Measurements from ENCODE around the gene SLC25A39.
A peak's percentile ranks its signal among the peaks of the same experiment; 100 is the strongest.
"Not testable (repeated sequence)": the region's sequence is repeated elsewhere in the genome, so short reads cannot be mapped to it uniquely, and the experiment has no call there.

Gene SLC25A39

DNA sequence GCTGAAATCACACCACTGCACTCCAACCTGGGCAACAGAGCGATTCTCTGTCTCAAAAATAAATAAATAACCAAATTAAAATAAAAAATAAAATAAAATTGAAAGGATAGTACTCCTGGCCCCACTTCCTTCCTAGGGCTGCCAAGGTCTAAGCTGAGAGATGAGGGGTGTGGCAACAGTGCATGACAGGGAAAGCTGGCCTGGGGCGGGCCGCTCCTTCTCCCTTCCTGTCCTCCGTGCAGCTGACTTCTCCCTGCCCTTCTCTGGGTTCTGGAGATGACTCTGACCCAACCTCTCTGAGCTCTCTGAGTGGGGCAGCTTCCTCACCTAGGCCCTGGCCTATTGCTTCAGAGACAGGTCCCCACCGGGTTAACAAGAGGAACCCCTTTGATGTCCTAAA is 8.7 kb upstream of the SLC25A39 start:
- no peak for DNase-seq

DNA sequence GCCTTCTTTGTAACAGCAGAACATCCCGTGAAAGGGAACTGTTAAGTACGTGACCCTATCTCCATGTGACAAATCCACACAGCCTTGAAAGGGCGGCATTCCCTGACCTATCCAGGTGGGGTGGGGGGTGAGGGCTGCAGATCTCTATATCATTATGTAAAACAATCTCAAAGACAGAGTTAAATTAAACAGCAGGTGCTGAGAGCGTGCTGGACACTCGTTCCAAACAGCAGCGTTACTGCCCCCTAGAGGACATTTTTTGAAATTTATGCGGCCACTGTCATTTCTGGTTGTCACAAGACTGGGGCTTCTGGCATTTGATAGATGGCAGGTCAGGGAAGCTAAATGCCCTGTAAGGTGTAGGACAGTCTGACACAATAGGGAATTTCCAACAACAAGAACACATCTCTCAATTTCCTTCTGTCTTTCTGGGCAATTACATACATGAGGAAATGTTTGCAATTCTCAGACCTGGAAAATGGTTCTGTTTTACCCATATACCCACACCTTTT is 6.7 kb upstream of the SLC25A39 start:
- DNase-seq, result peak; percentile 88

GRCh38 chr17:44330263-44330662 is 5.6 kb upstream of the SLC25A39 start:
- not testable (repeated sequence) for DNase-seq

- not testable (repeated sequence) for DNase-seq
Observed at GRCh38 chr17:44329516-44329915, 4.9 kb upstream of the SLC25A39 start.

DNA sequence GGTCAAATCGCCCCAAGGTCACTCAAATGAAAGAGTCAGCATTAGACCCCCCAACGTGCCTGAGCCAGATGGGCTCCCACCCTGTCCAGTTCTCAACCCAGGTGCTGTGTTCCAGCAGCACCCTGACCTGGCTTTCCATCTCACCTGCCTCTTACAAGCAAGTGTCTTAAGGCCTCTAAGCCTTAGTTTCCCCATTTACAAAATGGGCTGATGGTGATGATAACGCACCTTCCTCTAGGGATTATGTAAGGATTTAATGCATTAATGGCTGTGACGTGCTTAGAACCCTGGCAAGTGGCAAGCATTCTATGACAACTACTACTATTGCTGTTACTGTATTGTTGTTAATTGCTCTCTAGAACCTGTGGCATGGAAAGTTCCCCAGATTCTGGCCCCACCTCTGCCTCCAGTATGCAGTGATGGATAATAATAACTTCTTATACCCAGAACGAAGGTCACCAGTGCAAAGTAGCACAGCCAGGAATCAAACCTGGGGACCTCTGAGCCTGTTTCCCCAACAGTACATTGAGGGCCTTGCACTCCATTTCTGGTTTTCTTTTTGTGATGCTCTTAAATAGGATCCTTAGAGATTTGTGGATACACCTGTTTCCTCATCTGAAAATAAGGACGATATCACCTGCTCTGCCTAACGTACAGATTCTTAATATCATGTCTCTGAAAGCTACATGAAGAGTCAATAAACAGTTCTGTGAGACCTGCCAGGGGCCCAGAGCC is 3.3 kb upstream of the SLC25A39 start:
- DNase-seq, result no peak

- peak; percentile 97 for DNase-seq
Observed at GRCh38 chr17:44326861-44327444, 2.3 kb upstream of the SLC25A39 start.

GRCh38 chr17:44324092-44324570 is 492 bp downstream of the SLC25A39 start:
- DNase-seq, result no peak

DNA sequence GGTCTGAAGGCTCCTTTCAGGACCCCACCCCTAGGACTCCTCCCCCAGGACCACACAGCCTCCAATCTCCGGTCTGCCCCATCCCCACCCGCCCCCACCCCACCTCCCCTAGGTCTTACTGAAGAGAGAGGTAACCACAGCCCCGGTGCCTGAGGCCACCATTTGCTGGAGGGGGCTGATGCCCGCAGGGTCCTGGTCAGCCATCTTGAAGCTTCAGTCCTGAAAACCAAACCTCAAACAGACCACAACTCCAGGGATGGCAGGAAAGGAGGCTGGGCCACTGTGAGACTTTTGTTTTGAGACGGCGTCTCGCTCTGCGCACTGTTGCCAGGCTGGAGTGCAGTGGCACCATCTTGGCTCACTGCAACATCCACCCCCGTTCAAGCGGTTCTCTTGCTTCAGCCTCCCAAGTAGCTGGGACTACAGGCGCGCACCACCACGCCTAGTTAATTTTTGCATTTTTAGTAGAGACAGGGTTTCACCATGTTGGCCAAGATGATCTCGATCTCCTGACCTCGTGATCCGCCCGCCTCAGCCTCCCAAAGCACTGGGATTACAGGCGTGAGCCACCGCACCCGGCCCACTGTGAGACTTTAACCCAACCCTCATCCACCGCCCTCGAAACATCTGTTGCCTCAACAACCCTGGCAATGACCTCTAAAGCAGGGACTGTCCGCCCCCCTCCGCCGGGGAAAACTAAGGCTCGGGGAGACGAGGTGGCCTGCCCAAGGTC is 1.1 kb downstream of the SLC25A39 start:
- no peak for DNase-seq

DNA sequence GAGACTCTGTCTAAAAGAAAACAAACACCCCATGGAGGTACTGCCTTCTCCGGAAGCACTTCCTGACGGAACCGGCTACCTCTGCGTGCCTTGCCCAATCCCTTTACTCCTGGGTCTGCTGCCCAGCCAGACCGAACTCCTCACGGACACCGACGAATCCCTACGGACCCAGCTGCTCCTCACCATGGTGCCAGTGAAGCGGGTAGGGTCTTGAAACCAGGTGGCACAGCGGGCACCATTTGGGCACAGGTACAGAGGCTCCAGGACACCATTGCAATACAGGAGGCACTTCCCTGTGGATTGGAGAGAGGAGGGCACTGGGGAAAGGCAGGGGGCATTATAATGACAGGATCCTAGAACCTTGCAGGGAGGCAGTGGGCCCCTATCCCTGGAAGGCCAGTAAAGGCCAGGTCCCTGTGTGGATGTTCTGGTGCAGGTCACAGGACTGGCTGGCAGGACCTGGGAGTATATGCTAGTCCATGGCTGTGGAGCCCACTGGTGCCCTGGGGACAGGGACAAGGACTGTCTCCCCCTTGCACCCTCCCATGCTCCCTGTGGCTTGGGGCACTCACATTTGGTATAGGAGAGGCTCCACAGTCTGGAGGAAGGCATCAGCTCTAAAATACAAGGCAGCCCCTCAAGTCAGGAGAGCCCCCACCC is 2.3 kb downstream of the SLC25A39 start:
- no peak for DNase-seq

DNA sequence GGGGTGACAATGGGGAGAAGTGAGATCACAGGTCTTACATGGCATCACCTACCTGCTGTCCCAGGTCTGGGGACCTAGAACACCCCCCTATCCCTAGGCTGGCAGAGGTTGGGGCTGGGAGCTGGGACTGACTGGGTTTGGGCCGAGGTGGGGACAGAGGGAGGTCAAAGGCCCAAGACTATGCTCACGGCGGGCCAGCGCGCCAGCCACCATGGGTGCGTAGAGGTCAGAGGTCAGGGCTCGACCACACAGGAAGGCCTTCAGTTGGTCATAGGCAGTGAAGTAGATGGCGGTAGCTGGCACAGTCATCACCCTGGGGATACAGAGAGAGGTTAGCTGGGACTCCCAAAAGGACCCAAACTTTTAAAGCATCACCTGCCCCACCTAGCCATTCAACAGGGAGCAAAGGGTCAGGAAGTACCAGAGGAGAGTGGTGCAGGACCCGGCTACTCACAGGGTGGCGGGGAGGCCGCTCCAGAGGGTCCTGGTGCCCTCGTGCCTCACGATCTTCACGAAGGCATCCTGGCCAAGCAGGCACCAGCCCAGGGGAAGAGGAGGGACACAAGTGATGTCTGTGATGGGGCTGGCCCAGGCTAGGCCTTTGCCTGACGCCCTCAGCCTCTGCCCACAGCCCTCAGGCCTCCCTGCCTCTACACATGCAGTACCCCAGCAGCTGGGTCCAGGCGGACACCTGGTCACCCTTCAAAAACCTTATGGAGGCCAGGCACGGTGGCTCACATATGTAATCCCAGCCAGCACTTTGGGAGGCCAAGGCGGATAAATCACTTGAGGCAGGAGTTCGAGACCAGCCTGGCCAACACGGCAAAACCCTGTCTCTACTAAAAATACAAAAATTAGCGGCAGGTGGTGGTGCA is 3.1 kb downstream of the SLC25A39 start:
- DNase-seq, result no peak

DNA sequence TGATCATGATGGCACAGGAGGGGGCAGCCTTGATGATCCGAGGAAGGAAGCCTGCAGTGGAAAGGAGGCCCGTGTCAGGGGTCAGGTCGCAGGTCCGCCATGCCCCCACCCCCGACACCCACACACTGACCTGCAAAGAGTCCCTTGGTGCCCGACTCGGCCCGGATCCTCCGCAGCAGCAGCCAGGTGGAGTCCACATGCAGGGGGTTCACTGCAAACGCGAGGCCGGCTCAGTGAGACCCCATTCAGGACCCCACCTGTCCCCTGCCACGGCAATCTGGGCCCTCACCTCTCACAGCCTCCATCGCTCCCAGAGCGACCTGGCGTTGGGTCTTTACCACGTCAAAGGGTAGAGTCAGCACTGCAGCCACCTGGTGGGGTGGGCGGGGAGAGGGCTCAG is 4.6 kb downstream of the SLC25A39 start:
- no peak for DNase-seq

- DNase-seq, result no peak
Observed at GRCh38 chr17:44318077-44318892, 6.3 kb downstream of the SLC25A39 start.

DNA sequence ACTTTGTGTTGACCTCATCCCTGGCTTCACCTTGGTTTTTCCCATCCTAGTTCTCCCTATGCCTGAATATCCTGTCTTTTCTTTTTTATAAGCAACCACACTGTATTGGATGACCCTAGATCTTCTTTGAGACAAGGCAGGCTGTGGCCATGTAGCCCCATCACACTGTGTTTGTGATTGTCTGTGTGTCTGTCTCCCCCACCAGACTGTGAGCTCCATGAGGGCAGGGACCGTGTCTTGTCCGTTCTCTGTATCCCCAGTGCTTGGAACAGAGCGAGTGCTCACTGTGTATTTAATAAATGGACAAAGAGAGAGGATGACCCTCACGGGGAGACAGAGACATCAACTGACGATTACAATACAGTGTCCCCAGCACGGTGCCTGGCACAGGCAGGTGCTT is 7.1 kb downstream of the SLC25A39 start:
- DNase-seq, result no peak

DNA sequence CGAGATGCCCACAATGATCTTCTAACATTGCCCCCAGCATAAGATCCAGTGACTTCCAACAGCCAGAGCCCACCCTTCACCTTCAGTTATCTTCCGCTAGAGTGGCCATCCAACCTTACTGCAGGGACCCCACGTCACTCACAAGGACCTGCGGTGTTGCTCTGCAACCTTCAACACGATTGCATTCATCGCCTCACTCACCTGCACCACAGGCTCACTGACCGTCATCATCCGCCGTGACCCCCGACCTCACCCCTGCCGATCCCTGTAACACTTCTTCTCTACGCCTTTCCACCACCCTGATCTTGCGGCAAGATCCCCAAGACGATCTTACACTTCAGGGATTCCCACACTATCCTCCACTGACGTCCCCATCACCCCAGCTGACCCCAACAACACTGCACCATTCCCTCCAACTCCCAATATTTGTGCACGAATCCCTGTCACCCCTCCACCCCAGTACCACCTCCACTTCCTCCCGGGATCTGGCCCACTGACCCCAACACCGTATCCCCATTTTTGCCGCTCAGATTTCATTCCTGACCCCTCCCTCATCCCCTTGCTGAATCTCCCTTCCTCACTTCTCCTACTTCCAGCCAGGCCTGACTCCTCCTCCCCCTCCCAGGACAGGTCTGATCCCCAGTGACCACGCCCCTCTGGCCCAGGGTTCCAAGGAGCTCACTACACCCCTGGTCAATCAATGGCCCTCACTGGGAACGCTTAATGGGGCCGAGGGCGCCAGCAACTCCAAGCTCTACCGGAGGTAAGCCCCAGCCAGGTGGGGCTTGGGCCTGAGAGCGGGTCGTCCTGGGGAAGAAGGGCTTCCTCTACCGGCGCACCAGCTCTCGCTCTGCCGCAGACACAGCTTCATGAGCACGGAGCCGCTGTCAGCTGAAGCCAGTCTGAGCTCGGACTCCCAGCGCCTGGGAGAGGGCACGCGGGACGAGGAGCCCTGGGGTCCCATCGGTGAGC is 8.6 kb downstream of the SLC25A39 start:
- DNase-seq, result no peak

DNA sequence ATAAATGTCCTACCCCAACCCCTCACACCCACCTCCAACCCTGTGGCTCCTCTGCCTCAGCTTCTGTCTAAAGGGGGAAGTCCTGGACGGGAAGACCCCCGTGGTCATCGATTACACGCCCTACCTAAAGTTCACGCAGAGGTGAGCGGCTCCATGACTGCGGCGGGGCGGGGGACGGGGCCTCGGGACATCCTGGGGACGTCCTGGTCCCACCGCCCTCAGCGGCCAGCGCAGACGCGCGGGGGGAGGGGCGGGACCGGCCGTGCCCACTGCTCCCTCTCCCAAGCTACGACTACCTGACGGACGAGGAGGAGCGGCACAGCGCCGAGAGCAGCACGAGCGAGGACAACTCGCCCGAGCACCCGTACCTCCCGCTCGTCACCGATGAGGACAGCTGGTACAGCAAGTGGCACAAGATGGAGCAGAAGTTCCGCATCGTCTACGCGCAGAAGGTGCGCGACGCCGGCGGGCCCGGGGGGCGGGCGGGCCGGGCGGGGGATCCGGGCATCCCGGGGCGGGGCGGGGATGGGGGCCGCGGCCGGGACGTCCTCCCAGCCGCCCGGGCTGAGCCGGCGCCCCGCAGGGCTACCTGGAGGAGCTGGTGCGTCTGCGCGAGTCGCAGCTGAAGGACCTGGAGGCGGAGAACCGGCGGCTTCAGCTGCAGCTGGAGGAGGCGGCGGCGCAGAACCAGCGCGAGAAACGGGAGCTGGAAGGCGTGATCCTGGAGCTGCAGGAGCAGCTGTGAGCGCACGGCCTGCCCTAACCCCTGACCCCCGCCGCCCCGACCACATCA is 9.6 kb downstream of the SLC25A39 start:
- DNase-seq, result no peak

DNA sequence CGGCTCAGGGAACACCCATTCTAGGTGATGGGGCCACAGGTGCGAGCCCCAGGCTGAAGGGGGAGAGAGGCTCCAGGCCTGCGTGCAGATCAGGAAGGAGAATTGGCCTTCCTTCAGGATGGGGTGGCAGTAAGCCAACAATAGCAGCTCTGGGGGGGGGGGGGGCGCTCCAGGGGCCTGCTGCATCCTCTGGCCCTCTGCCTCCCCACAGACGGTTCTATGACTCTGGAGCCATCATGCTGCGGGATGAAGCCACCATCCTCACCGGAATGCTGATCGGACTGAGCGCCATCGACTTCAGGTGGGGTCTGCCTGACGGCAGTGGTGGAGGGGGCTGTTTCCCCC is 10.1 kb downstream of the SLC25A39 start:
- DNase-seq, result no peak

DNA sequence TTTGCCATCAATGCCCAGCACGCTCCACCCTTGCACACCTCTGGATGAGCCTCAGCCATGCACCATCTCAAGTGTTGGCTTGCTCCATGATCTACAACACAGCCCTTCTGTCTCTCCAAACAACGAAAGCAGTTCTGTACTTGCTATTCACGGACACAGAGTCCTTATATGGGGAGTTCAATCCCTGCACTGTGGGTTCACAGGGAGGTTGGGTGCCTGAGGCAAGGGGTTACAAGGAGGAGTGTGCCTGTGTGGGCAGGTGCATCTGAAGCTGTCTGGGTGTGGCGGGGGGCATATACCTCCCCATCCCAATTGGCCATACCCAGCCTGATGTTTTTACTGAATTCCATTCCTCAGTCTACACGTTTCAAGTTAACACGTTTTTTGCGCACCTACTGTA is 10.6 kb downstream of the SLC25A39 start:
- DNase-seq, result no peak

DNA sequence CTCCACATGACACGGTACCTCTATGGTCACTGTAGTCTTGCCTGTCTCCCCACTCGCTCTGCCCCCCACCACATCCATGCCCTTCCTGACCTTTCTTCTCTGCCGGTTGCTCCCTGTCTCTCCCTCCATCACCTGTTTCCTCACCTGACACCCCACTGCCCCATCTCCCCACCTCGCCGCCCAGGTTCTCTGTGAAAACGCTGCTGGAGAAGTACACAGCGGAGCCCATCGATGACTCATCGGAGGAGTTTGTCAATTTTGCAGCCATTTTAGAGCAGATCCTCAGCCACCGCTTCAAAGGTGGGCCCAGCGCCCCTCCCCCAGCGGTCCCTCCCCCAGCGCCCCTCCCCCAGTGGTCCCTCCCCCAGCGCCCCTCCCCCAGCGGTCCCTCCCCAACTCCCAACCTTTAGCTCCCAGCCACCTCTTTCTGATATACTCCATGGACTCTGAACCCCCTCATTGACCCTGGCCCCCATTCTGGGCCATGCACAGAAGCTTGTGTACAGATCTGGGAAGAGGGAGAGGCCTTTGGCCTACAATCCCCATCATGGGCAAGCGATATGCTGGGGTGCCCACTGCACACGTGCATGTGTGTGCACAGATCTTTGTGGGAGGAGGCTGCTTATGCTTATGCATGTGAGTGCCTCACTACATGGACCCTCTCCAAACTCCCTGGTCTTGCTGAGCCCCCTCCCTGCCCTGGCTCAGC is 12.1 kb downstream of the SLC25A39 start:
- no peak for DNase-seq
